ENCODE data around the gene ENDOD1. TPM values are rescaled to one million over a fixed set of nuclear protein-coding genes. Genes with fewer than 3 reads are reported as not detected.

The ENDOD1 gene
- total RNA-seq, 4 donors from 2014 or later: 106 to 210 (median 154) TPM

DNA sequence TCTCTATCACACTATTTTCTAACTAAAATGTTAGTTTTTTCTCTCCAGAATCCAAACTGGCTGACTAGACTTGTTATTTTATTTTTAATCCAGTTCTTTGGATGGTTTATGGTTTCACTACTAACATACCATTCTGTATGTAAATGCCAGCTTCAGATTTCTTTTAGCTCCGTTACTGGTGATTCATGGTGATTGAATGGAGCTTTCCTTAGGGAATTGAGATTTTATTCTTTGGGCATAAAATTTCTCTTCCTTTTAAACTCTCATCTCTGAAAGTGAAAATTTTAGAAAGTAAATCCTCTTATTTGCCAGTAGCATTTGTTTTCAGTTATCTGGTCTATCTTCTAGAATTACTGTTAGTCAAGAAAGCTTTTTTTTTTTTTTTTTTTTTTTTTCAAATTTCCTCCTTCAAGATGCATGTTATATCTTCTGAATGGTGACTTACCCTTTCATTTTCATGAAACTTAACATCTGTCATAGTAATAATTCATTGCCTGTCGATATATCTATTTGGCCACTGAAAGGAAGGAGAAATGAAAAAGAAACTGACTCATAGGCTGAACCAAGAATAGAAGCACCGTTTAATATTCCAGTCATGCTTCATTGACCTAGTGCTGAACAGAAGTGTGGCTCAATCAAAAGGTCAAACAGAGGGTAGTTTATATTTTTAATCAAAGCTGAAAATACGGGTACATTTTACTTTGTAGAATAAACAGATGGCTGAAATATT, 6.4 kb downstream of the ENDOD1 start:
- TF ChIP-seq, protein P1, sequence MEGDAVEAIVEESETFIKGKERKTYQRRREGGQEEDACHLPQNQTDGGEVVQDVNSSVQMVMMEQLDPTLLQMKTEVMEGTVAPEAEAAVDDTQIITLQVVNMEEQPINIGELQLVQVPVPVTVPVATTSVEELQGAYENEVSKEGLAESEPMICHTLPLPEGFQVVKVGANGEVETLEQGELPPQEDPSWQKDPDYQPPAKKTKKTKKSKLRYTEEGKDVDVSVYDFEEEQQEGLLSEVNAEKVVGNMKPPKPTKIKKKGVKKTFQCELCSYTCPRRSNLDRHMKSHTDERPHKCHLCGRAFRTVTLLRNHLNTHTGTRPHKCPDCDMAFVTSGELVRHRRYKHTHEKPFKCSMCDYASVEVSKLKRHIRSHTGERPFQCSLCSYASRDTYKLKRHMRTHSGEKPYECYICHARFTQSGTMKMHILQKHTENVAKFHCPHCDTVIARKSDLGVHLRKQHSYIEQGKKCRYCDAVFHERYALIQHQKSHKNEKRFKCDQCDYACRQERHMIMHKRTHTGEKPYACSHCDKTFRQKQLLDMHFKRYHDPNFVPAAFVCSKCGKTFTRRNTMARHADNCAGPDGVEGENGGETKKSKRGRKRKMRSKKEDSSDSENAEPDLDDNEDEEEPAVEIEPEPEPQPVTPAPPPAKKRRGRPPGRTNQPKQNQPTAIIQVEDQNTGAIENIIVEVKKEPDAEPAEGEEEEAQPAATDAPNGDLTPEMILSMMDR (IDR thresholded peaks at IDR 0.05): no peak
- TF ChIP-seq POLR2A (IDR thresholded peaks at IDR 0.05): no peak
- TF ChIP-seq EP300 (IDR thresholded peaks at IDR 0.05): no peak
- peak overlapping the region in 1 of 4 donors; percentile 46 for H3K27ac ChIP-seq

DNA sequence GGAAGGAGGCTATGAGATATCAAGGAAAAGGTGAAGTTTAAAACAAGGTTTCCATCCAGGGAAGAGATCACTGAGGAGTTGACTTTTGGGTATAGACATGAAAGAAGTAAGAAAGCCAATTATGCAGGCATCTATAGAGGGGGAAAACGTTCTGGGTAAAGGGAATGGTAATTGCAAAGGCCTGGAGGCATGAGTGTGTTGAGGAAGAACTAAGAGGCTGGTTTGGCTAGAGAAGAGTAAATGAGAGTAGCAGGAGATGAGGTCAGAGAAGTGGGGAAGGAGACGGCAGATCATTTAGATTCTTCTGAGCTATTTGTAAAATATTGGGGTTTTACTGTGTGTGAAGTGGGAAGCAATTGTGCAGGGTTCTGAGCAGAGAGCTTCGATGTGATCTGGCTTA, 7.6 kb downstream of the ENDOD1 start:
- WGBS, 2 donors: 57 to 63% methylated on average over 3 of the region's 3 CpGs
- peaks cover 0 to 92% (median 29%) of the 10 kb centered on the region in 4 donors for H3K4me1 ChIP-seq
- H3K36me3 ChIP-seq: peaks cover 0 to 4% (median 0%) of the 10 kb centered on the region in 3 donors
- DNase-seq (ENCODE audit: low spot score in 2 of 2): no peak
- H3K9me3 ChIP-seq: no peaks in the 10 kb centered on the region
- TF ChIP-seq EP300 (IDR thresholded peaks at IDR 0.05) (no peak), POLR2A (IDR thresholded peaks at IDR 0.05) (no peak)
- TF ChIP-seq, protein P1 (IDR thresholded peaks at IDR 0.05): no peak
- no peak overlapping the region for H3K27ac ChIP-seq
- H3K4me3 ChIP-seq: no peak overlapping the region
- H3K27me3 ChIP-seq: no peaks in the 10 kb centered on the region

More for the DNA sequence above, 6.4 kb downstream of the ENDOD1 start:
- H3K4me1 ChIP-seq: peaks cover 0 to 94% (median 39%) of the 10 kb centered on the region in 4 donors
- no peaks in the 10 kb centered on the region for H3K27me3 ChIP-seq
- no peaks in the 10 kb centered on the region for H3K36me3 ChIP-seq
- no peak for DNase-seq (ENCODE audit: low spot score in 2 of 2)
- H3K4me3 ChIP-seq: no peak overlapping the region
- H3K9me3 ChIP-seq: no peaks in the 10 kb centered on the region
- 21 to 22% methylated on average over 4 of the region's 4 CpGs for WGBS, 2 donors

DNA sequence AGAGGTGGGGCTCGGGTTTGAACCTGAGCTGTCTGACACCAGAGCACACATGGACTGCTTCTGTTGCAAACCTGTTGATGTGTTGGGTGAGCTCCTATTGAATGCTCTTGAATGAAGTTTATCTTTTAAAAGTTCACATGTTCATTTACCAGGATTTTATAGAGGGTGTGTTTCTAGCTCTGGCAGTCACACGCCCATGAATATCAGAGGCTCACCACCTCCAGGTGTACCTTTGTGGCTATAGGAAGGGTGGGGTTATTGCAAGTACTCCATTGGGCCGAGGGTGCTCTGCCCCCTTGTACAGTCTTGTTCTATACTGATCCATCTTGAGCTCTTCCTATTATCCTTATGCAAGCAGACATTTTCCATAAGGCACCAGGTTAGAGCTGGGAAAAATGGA, 9.2 kb downstream of the ENDOD1 start:
- Histone ChIP-seq H3K9me3 (no peaks in the 10 kb centered on the region), H3K36me3 (peaks cover 0 to 7% (median 0%) of the 10 kb centered on the region in 3 donors), H3K4me1 (peaks cover 0 to 87% (median 14%) of the 10 kb centered on the region in 4 donors), H3K27ac (no peak overlapping the region), H3K27me3 (no peaks in the 10 kb centered on the region), H3K4me3 (no peak overlapping the region)
- WGBS, 2 donors: 93 to 94% methylated on average over 3 of the region's 3 CpGs
- TF ChIP-seq EP300 (IDR thresholded peaks at IDR 0.05) (no peak), POLR2A (IDR thresholded peaks at IDR 0.05) (no peak)
- TF ChIP-seq, protein P1 (IDR thresholded peaks at IDR 0.05): no peak
- no peak for DNase-seq (ENCODE audit: low spot score in 2 of 2)

DNA sequence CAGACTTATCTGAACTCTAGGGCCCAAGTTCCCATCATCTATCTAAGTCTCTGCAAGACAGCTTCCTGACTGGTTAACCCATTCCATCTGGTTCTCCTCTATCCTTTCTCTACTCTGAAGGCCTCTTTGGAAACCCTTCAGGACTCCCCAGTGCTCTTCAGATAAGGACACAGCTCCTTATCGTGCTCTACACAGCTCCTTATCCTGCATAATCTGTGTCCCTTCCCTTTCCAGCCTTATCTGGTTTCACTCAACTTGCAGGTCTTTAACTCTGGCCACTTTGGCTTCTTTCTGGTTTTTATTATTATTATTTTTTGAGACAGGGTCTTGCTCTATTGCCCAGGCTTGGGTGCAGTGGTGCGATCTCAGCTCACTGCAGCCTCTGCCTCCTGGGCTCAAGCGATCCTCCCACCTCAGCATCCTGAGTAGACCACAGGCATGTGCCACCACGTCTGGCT, 10.6 kb downstream of the ENDOD1 start:
- no peaks in the 10 kb centered on the region for H3K9me3 ChIP-seq
- 92 to 97% methylated on average over 4 of the region's 4 CpGs for WGBS, 2 donors
- DNase-seq (ENCODE audit: low spot score in 2 of 2): no peak
- H3K27ac ChIP-seq: no peak overlapping the region
- peaks cover 0 to 79% (median 10%) of the 10 kb centered on the region in 4 donors for H3K4me1 ChIP-seq
- H3K27me3 ChIP-seq: no peaks in the 10 kb centered on the region
- peaks cover 0 to 7% (median 0%) of the 10 kb centered on the region in 3 donors for H3K36me3 ChIP-seq
- no peak overlapping the region for H3K4me3 ChIP-seq
- TF ChIP-seq POLR2A (IDR thresholded peaks at IDR 0.05) (no peak), EP300 (IDR thresholded peaks at IDR 0.05) (no peak)
- TF ChIP-seq, protein P1 (IDR thresholded peaks at IDR 0.05): no peak

DNA sequence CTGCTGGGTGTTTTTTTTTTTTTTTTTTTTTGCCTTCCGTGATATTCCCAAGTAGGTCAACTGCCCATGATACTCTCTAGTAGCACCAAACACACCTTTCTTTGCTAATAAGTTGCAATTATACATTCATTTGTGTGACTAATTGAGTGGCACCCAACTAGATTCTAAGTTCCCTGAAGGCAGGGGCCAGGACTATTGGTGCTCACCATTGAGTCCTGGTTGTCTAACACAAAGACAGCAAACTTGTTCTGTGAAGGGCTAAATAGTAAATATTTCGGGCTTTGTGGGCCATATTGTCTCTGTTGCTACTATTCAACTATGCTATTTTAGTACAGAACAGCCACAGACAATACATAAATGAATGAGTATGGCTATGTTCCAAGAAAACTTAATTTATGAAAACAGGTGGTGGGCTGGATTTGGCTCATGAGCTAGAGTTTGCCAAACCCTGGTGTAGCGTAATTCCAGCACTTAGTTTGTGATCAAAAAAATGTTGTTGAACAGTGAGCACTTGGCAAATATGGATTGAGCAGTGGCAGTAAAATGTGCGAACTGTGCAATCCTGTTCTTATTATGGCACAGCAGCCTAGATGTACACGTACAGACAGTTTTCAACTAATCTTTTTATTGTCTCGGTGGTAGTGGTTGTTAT, 11.3 kb downstream of the ENDOD1 start:
- H3K4me1 ChIP-seq: peaks cover 0 to 74% (median 7%) of the 10 kb centered on the region in 4 donors
- no peak overlapping the region for H3K27ac ChIP-seq
- WGBS, 2 donors: 83 to 85% methylated on average over 6 of the region's 6 CpGs
- TF ChIP-seq, protein P1 (IDR thresholded peaks at IDR 0.05): no peak
- TF ChIP-seq POLR2A (IDR thresholded peaks at IDR 0.05): no peak
- DNase-seq (ENCODE audit: low spot score in 2 of 2): no peak
- H3K9me3 ChIP-seq: no peaks in the 10 kb centered on the region
- no peaks in the 10 kb centered on the region for H3K27me3 ChIP-seq
- peaks cover 0 to 7% (median 0%) of the 10 kb centered on the region in 3 donors for H3K36me3 ChIP-seq
- no peak overlapping the region for H3K4me3 ChIP-seq
